ENCODE measurements around the gene HIRIP3. TPM values are rescaled to one million over a fixed set of nuclear protein-coding genes. Genes with fewer than 3 reads are reported as not detected.
A peak's percentile ranks its signal among the peaks of the same experiment; 100 is the strongest.

HIRIP3 gene
- total RNA-seq, 2 donors from 2014 or later, result 11.2 to 17.1 TPM

DNA sequence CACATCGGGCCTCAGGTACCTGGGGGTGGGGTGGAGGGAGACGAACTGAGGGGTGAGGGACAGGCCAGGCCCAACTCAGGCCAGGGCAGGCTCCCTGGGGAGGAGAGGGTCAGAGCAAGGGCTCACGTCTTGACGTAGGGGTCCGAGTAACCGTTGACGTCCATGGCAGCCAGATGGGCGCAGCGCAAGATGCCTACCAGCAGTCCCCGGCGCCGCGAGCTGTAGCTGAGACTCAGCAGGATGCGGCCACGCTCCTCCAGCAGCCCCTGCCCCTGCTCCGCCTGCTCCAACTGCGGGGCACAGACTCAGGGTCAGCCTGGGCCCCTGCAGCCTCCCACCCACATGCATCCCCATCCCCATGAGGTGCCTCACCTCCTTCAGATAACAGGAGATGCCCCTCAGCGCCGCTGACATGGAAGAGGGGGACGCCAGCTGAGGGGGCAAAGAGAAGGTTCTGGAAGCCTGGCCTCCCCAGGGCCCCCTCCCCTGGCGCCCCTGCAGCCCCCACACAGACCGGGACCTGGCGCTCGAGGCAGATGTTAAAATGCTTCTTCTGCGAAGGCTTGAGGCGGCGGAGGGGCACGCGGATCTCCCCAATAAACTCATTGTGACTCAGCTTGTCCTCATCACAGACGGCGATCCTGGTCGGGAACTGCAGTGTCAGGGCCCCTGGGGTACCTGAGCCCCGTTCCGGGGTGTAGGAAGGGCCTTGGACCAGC, 11.4 kb upstream of the HIRIP3 start:
- TF ChIP-seq POLR2A (IDR thresholded peaks at IDR 0.05), result no peak
- TF ChIP-seq, protein P1, sequence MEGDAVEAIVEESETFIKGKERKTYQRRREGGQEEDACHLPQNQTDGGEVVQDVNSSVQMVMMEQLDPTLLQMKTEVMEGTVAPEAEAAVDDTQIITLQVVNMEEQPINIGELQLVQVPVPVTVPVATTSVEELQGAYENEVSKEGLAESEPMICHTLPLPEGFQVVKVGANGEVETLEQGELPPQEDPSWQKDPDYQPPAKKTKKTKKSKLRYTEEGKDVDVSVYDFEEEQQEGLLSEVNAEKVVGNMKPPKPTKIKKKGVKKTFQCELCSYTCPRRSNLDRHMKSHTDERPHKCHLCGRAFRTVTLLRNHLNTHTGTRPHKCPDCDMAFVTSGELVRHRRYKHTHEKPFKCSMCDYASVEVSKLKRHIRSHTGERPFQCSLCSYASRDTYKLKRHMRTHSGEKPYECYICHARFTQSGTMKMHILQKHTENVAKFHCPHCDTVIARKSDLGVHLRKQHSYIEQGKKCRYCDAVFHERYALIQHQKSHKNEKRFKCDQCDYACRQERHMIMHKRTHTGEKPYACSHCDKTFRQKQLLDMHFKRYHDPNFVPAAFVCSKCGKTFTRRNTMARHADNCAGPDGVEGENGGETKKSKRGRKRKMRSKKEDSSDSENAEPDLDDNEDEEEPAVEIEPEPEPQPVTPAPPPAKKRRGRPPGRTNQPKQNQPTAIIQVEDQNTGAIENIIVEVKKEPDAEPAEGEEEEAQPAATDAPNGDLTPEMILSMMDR (IDR thresholded peaks at IDR 0.05), result no peak
- Histone ChIP-seq H3K9me3 (no peaks in the 10 kb centered on the region), H3K27ac (no peak overlapping the region), H3K4me1 (peaks cover 29% of the 10 kb centered on the region), H3K27me3 (peaks cover 3 to 20% of the 10 kb centered on the region in 2 donors), H3K36me3 (replicated peaks in 1 of 2; ENCODE audit: insufficient read depth in 1 of 2, low read depth in 2 of 2) (no peaks in the 10 kb centered on the region), H3K4me3 (no peak overlapping the region)
- 49 to 72% methylated on average over 10 to 27 of the region's 34 CpGs for WGBS, 2 donors
- intact Hi-C loops (cut with DNase I), result loop anchor here (10.0 kb wide), 2 partner anchors 102 to 302 kb away; partner anchors contain the start of gene ASPHD1
- no peak for DNase-seq
- ATAC-seq, result no peak

DNA sequence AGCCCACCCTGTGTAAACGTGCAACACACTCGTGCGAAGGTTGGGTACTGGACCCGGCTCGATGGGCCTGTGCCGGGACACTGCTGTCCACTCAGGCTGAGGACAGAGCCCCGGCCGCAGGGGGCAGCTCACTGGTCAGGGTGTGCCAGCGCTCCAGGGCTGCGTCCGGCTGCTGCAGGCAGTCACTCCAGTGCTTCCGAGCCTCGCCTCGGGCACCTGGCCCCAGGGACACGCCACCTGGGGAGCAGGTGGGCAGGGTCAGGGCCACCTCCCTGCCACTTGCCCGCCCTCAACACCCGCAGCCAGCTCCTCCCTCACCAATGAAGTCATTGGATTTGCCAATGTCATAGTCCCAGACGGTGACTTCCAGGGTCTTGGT, 10.7 kb upstream of the HIRIP3 start:
- 63 to 70% methylated on average over 6 to 18 of the region's 18 CpGs for WGBS, 2 donors
- TF ChIP-seq, protein P1 (IDR thresholded peaks at IDR 0.05), result no peak
- TF ChIP-seq POLR2A (IDR thresholded peaks at IDR 0.05), result no peak
- H3K27ac ChIP-seq, result no peak overlapping the region
- H3K4me3 ChIP-seq, result no peak overlapping the region
- ATAC-seq (no peak), DNase-seq (no peak)
- H3K27me3 ChIP-seq, result peaks cover 3 to 13% of the 10 kb centered on the region in 2 donors
- H3K36me3 ChIP-seq (replicated peaks in 1 of 2; ENCODE audit: insufficient read depth in 1 of 2, low read depth in 2 of 2), result no peaks in the 10 kb centered on the region
- intact Hi-C loops (cut with DNase I), result loop anchor here (10.0 kb wide), 2 partner anchors 101 to 301 kb away; partner anchors contain the start of gene ASPHD1
- peaks cover 23% of the 10 kb centered on the region for H3K4me1 ChIP-seq
- H3K9me3 ChIP-seq, result no peaks in the 10 kb centered on the region

DNA sequence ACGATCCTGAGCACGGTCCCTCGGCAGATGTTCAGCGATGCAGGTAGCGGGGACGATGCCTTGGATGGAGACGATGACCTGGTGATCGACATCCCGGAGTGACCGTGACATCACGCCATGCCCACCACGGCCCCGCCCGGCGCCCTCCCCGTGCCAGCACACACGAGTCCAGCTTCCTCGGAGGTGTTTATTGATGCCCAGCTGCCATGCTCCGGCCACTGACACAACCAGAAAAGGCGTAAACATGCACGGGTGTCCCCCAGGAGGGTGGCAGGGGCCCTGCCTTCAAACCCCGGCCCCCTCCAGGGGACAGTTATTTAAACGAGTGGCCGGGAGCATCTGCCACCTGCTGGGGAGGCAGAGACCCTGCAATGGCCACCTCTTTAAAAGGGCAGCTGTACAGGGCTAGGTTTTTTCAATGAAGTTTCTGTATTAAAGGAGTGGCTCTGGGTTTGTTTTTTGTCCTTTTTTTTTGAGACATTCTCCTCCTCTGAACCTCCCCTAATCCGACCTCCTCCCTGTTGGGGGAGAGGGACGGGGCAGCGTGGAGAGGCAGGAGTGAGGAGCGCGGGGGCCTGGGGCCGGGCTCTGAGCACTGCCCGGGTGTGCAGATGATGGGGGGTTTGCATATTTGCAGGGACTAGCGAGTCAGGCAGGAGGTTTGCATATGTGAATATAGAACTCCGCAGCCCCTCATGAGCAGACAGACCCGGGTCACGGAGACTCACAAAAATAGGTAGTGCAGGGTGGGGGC, 10.1 kb upstream of the HIRIP3 start:
- Histone ChIP-seq H3K9me3 (no peaks in the 10 kb centered on the region), H3K4me3 (no peak overlapping the region), H3K27me3 (peaks cover 3 to 10% of the 10 kb centered on the region in 2 donors), H3K36me3 (replicated peaks in 1 of 2; ENCODE audit: insufficient read depth in 1 of 2, low read depth in 2 of 2) (no peaks in the 10 kb centered on the region), H3K27ac (no peak overlapping the region), H3K4me1 (peaks cover 17% of the 10 kb centered on the region)
- TF ChIP-seq POLR2A (IDR thresholded peaks at IDR 0.05), result no peak
- TF ChIP-seq, protein P1 (IDR thresholded peaks at IDR 0.05), result peak; percentile 72 to 79 (median 74)
- intact Hi-C loops (cut with DNase I), result loop anchor here (10.0 kb wide), 2 partner anchors 101 to 301 kb away; partner anchors contain the start of gene ASPHD1
- DNase-seq, result peak; percentile 36 to 50 (median 41)
- peak; percentile 58 for ATAC-seq
- 49 to 54% methylated on average over 18 to 34 of the region's 35 CpGs for WGBS, 2 donors

DNA sequence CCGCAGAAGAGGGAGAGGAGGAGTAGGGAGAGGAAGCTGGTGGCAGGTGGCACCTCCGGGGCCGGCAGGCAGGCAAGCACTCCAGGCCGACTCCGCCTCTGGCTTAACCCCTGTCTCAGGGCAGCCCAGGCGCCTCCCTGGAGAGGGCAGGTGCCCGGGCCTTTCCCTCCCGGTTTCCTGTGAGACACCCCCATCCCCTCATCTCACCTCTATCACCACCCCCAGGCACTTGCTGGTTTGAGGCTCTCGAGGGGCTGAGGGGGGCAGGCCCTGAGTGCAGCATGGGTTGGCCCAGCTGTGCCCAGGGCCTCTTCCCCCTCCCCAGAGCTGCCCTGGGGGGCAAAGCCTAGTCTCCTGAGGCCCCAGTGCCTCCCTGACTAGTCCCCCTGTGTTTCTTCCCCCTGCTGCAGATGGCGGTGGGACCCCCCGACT, 9.4 kb upstream of the HIRIP3 start:
- Histone ChIP-seq H3K36me3 (replicated peaks in 1 of 2; ENCODE audit: insufficient read depth in 1 of 2, low read depth in 2 of 2) (no peaks in the 10 kb centered on the region), H3K27ac (no peak overlapping the region), H3K9me3 (no peaks in the 10 kb centered on the region), H3K4me1 (peaks cover 10% of the 10 kb centered on the region), H3K27me3 (peaks cover 0 to 3% of the 10 kb centered on the region in 2 donors), H3K4me3 (no peak overlapping the region)
- ATAC-seq (no peak), DNase-seq (no peak)
- intact Hi-C loops (cut with DNase I), result loop anchor here (10.0 kb wide), 2 partner anchors 100 to 300 kb away; partner anchors contain the start of gene ASPHD1
- no peak for TF ChIP-seq POLR2A (IDR thresholded peaks at IDR 0.05)
- TF ChIP-seq, protein P1 (IDR thresholded peaks at IDR 0.05), result no peak
- WGBS, 2 donors, result 37 to 51% methylated on average over 10 to 11 of the region's 11 CpGs

All from body of pancreas (tissue), 4 donors.